NT2/D1 (cell line): ENCODE data around the gene LMOD1.

ENCODE experiments used
- DNase-seq: peaks from one replicate; pipeline ENCODE4 v3.0.0-alpha.2; 2011; ENCODE audit warnings: low read depth, low spot score
- H3K27me3 ChIP-seq: 2 replicates; pipeline ENCODE4 v1.6.0; 2011; ENCODE audit warnings: mild to moderate bottlenecking; ENCODE audit not compliant: insufficient read length, insufficient read depth
- H3K36me3 ChIP-seq: 2 replicates; pipeline ENCODE4 v1.6.1; 2011; ENCODE audit warnings: mild to moderate bottlenecking, low read length, mixed read lengths; ENCODE audit not compliant: insufficient read depth, insufficient read length
- H3K4me1 ChIP-seq: 2 replicates; pipeline ENCODE4 v1.5.1; 2011; ENCODE audit not compliant: insufficient read depth, insufficient read length
- H3K4me3 ChIP-seq: 2 replicates; pipeline ENCODE4 v1.5.1; 2011; ENCODE audit warnings: low read depth; ENCODE audit not compliant: insufficient read length
- H3K9ac ChIP-seq: 2 replicates; pipeline ENCODE4 v1.6.0; 2011; ENCODE audit warnings: low read depth; ENCODE audit not compliant: insufficient read length
- H3K9me3 ChIP-seq: 2 replicates; pipeline ENCODE4 v1.5.1; 2011; ENCODE audit warnings: mild to moderate bottlenecking, low read length; ENCODE audit not compliant: insufficient read depth
- SUZ12 ChIP-seq: IDR thresholded peaks from 2 replicates; pipeline ENCODE4 v1.6.1; 2011; ENCODE audit not compliant: insufficient read length, insufficient read depth; ENCODE audit errors: extremely low read depth
- YY1 ChIP-seq: IDR thresholded peaks from 2 replicates; pipeline ENCODE4 v1.6.1; 2011; ENCODE audit not compliant: insufficient read length, insufficient read depth
- ZNF274 ChIP-seq: IDR thresholded peaks from 2 replicates; pipeline ENCODE4 v1.6.1; 2011; ENCODE audit warnings: mild to moderate bottlenecking, low read depth, low read length

Gene LMOD1

DNA sequence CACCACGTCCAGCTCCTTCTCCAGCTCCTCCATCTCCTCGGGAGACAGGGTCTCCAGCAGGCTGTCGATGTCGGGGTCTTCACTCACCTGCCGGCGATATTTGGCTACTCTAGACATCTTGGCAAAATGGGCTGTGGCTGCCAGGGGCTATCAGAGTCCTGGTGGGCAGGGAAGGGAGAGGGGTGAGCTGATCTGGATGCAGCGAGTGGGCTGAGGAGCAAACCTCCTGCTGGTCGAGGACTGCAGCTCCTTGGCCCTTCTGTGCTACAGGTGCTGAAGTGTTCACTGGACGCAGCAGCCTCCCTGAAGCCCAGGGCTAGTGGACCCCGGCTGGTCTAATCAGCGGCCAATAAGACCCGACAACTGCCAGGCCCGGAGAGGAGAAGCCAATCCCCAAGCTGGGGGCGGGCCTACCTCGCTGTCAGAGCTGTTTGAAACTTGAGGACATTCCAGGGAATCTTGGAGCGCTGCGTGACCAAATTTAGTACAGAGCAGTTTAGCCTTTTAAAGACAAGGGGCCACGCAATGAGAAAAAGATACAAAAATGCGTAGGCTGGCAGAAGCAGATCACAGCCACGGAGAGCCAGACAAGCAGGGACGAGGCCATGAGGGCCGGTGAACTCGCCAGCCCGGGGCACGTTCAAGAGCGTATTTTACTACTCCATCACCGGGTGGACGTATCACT is at the start of gene LMOD1:
Gene LMOD1 (minus strand): TSS at position 325 of the 685 bp plus-strand sequence. CDS start 208 bp downstream, at position 117.
- TF ChIP-seq SUZ12 (no peak), ZNF274 (no peak), YY1 (no peak)
- Histone ChIP-seq H3K4me1 (peaks cover 8% of the 10 kb centered on the region), H3K9me3 (no peaks in the 10 kb centered on the region), H3K9ac (peak within 1 kb of the TSS; percentile 57), H3K4me3 (peak within 1 kb of the TSS; percentile 26), H3K36me3 (no peaks in the 10 kb centered on the region), H3K27me3 (peaks cover 25% of the 10 kb centered on the region)
- DNase-seq: peak; percentile 79

DNA sequence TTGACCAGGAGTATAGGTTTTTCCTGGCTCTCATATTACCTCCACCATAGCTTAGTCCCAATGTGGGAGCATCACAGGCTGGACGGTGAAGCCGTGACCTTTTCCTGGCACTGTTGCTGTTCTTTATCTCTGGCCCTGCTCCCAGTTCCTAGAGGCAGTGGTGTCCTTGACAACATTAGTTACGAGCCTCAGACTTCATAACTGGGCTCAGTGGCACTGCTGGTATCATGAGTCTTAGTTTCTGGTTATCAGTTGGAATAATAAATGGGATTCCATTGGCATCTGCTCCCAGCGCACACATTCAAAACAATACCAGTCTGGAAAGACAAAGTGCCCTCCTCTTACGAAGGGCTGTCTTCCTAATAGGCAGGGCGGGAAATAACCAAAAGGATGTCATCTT is 44.1 kb upstream of the LMOD1 start:
- no peak overlapping the region for H3K4me3 ChIP-seq
- H3K4me1 ChIP-seq: no peaks in the 10 kb centered on the region
- TF ChIP-seq SUZ12 (no peak), ZNF274 (no peak), YY1 (no peak)
- DNase-seq: no peak
- H3K36me3 ChIP-seq: peaks cover 76% of the 10 kb centered on the region
- H3K9me3 ChIP-seq: no peaks in the 10 kb centered on the region
- no peak overlapping the region for H3K9ac ChIP-seq
- H3K27me3 ChIP-seq: no peaks in the 10 kb centered on the region

DNA sequence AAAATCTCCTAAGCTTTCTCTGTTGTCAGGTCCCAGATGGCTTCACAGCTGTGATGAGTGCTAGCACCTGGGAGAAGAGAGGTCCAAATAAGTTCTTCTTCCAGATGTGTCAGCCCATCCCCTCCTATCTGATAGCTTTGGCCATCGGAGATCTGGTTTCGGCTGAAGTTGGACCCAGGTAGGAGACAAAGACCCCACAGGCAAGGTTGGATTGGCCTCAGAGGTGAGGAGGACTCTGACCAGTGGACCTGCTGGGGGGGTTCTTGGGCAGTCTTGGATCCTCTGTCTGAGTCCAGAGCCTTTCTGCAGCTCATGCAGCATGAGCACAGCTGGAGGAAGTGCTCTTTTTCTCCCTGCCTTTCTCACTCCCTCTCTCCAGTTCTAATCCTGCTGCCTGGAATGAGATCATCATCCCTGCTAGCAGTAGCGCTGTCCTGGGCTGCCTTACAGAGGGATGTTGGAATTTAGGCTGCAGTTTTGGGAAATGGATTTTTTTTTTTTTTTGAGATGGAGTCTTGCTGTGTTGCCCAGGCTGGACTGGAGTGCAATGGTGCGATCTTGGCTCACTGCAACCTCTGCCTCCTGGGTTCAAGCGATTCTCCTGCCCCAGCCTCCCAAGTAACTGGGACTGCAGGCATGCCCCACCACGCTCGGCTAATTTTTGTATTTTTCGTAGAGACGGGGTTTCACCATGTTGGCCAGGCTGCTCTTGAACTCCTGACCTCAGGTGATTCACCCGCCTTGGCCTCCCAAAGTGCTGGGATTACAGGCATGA is 43.2 kb upstream of the LMOD1 start:
- Histone ChIP-seq H3K36me3 (peaks cover 68% of the 10 kb centered on the region), H3K4me1 (no peaks in the 10 kb centered on the region), H3K9me3 (no peaks in the 10 kb centered on the region), H3K27me3 (no peaks in the 10 kb centered on the region), H3K4me3 (no peak overlapping the region), H3K9ac (no peak overlapping the region)
- no peak for DNase-seq
- TF ChIP-seq ZNF274: no peak
- TF ChIP-seq SUZ12: no peak
- no peak for TF ChIP-seq YY1

DNA sequence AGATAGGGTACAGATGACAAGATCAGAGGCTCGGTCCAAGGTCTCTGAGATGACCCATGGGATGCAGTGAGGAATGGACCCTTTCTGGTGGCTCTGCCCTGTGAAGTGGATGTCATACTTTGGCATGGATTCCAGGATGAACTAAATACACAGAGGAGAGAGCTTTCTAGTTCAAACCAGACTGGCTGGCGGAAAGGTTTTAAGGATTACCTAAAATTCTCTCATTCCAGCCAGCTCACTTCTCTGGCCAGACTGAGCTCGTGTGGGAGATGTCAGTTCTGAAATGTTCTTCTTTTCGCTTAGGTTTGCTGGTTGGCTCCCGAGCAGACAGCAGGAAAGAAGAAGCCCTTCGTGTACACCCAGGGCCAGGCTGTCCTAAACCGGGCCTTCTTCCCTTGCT is 42.3 kb upstream of the LMOD1 start:
- no peak overlapping the region for H3K4me3 ChIP-seq
- no peak overlapping the region for H3K9ac ChIP-seq
- no peaks in the 10 kb centered on the region for H3K4me1 ChIP-seq
- no peaks in the 10 kb centered on the region for H3K9me3 ChIP-seq
- no peak for DNase-seq
- H3K36me3 ChIP-seq: peaks cover 64% of the 10 kb centered on the region
- no peaks in the 10 kb centered on the region for H3K27me3 ChIP-seq
- TF ChIP-seq SUZ12 (no peak), ZNF274 (no peak), YY1 (no peak)

DNA sequence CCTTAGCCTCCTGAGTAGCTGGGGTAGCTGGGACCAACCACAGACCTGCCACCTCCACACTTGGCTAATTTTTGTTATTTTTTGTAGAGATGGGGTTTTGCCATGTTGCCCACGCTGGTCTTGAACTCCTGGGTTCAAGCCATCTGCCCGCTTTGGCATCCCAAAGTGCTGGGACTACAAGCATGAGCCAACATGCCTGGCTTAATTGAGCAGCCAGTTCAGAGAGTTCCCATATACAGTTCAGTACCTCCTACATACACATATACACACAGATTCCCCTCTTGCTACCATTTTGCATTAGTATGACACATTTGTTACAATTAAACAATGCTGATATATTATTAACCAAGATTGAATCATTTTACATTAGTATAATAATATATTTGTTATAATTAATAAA is 39.0 kb upstream of the LMOD1 start:
- TF ChIP-seq YY1 (no peak), ZNF274 (no peak), SUZ12 (no peak)
- Histone ChIP-seq H3K9ac (no peak overlapping the region), H3K27me3 (peaks cover 13% of the 10 kb centered on the region), H3K9me3 (no peaks in the 10 kb centered on the region), H3K4me1 (peaks cover 3% of the 10 kb centered on the region), H3K36me3 (peaks cover 37% of the 10 kb centered on the region), H3K4me3 (no peak overlapping the region)
- no peak for DNase-seq

DNA sequence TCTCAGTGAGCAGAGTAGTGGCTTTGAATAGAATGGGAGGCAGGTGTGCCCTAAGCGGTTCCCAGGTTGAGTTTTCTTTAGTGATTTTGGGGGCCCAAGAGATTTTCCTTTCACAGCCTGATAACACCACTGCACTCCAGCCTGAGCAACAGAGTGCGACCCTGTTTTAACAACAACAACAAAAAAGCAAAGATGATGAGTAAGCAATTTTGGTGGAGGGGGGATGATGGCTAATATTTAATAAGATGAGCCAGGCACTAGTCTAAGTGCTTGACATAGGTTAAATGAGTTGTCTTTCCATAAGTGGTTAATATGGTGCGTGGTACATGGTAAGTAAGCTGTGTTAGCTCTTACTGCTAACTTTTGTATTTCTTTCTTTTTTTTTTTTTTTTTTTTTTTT is 38.1 kb upstream of the LMOD1 start:
- H3K27me3 ChIP-seq: peaks cover 13% of the 10 kb centered on the region
- no peaks in the 10 kb centered on the region for H3K9me3 ChIP-seq
- TF ChIP-seq ZNF274 (no peak), YY1 (no peak), SUZ12 (no peak)
- H3K4me3 ChIP-seq: no peak overlapping the region
- peak overlapping the region; percentile 17 for H3K9ac ChIP-seq
- H3K4me1 ChIP-seq: peaks cover 3% of the 10 kb centered on the region
- DNase-seq: no peak
- peaks cover 29% of the 10 kb centered on the region for H3K36me3 ChIP-seq

DNA sequence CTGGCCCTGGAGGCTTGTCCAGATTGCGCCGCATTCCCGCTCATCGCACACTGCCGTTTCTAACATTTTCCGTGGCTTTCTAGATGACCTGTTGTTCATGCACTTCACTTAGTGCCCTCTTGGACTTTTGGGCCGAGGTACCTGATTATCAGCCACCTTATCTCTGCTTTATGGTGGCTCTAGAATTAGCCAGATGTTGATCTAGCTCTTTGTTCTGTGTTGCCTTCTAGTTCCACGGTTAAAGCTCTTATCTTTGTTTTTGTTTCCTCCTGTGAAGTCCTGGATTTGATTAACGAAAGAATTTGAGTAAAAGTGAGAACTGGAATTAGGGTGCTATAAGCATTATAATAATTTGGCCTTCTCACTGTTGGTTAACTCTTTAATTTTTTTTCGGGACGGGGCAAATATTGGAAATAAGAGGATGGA is 37.0 kb upstream of the LMOD1 start:
- Histone ChIP-seq H3K9me3 (no peaks in the 10 kb centered on the region), H3K36me3 (peaks cover 19% of the 10 kb centered on the region), H3K27me3 (peaks cover 13% of the 10 kb centered on the region), H3K4me3 (peak overlapping the region; percentile 95), H3K9ac (peak overlapping the region; percentile 99), H3K4me1 (peaks cover 3% of the 10 kb centered on the region)
- DNase-seq: no peak
- TF ChIP-seq YY1 (no peak), ZNF274 (no peak), SUZ12 (no peak)
